ENCODE results near the gene DNASE1L1. TPM values are rescaled to one million over a fixed set of nuclear protein-coding genes. Genes with fewer than 3 reads are reported as not detected.

DNASE1L1 gene
- total and polyA plus RNA-seq, 2 of the 13 experiments (the other 11 are each of a cell fraction or from before 2014, with no cell fraction given) = 4.7 to 12.3 TPM

DNA sequence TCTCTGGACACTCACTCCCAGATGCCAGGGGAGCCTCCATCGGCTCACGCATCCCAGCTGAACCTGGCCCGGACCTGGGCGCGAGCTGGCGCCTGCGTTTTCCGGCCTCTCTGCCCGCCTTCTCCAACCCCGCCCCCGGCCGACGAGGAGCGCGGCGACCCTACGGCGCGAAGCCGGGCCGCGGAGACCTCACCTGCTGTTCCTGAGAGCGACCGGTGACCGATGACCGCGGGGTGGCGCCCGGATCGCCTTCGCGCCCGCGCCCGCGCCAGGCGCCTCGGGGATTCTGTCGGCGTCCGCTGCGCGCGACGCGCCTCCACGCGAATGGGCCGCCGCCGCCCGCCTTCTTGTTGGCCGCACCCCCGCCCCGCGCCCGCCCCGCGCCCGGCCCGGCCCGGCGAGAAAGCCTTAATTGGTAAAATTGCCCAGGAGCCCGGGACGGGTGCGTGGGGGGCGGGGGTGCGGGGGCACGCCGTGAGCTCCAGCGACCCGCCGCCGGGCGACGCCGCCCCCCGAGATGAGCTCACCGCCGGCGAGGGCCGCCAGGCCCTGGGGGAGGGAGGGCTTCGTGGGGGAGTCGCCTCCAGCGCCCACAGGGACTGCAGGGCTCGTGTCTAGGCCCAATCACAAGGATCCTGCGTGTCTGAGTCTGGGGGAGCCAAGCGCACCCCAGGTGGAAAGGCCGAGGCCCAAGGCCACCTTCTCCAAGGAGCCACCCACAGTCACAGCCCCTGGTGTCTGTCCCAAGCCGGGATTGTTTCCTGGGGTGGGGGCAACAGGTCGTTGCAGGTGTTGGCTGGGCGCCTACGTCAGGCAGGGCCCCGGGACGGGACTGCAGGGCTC lies 34.5 kb downstream of the DNASE1L1 start, which contains the start of gene FLNA:
TSS of gene FLNA (minus strand) at position 322 of the 843 bp plus-strand sequence. CDS start 3,389 bp downstream, outside the sequence.
- Histone ChIP-seq H3K4me2 (ENCODE audit: low read depth, low read length) (peak within 1 kb of the TSS; percentile 82), H3K27me3 (ENCODE audit: control insufficient read depth in 1 of 2, insufficient read depth in 2 of 2, low read length in 2 of 2) (no peaks in the 10 kb centered on the region), H3K79me2 (ENCODE audit: insufficient read depth, low read length) (peaks cover 11% of the 10 kb centered on the region), H3K4me3 (replicated peaks in 1 of 3; ENCODE audit: insufficient read depth in 1 of 3, low read depth in 2 of 3, low read length in 3 of 3) (peak within 1 kb of the TSS; percentile 34 to 68 (median 54)), H2AFZ (ENCODE audit: low read length) (no peak within 1 kb of the TSS), H3K36me3 (replicated peaks in 1 of 2; ENCODE audit: control insufficient read depth in 1 of 2, insufficient read depth in 2 of 2, low read length in 2 of 2) (no peaks in the 10 kb centered on the region), H4K20me1 (ENCODE audit: insufficient read depth, low read length) (no peaks in the 10 kb centered on the region), H3K9me3 (ENCODE audit: low read length) (no peaks in the 10 kb centered on the region), H3K9ac (ENCODE audit: insufficient read depth, low read depth, low read length) (peak within 1 kb of the TSS; percentile 54; the same call in 1 of the 2 replicates), H3K4me1 (ENCODE audit: insufficient read depth, low read length) (peaks cover 43% of the 10 kb centered on the region), H3K27ac (ENCODE audit: extremely low read length, insufficient read depth, low read length) (no peak within 1 kb of the TSS)
- ChIA-PET CTCF (ENCODE audit: low intra/inter-chr PET ratio, low total read pairs) (interaction anchor here (3.0 kb wide), 1 partner anchor 161 kb away, joined by 55 read pairs; no protein-coding TSS in a partner anchor), POLR2A (interaction anchor here (0.8 to 2.7 kb wide), 4 partner anchors 9 to 167 kb away, joined by 3 to 16 read pairs (median 10); partner anchors contain the start of genes ATP6AP1 and RPL10)
- WGBS (ENCODE audit: low lambda C conversion rate) = 0% methylated on average over 4 of the region's 95 CpGs
- intact Hi-C loops (cut with micrococcal nuclease; ENCODE audit: unreplicated experiment) (loop anchor here (1.0 kb wide), 1 partner anchor 16 kb away; no protein-coding TSS in a partner anchor), in situ Hi-C loops (cut with HindIII; ENCODE audit: extremely low pct_ligation_motif_present, low pct_unique_long_range_greater_than_20kb) (no loop called here)
- peak; percentile 5; the same call in 2 of the 3 replicates for ATAC-seq
- DNase-seq (ENCODE audit: low spot score) = no peak
- FAIRE-seq = no peak
- no TSS peak for BruUV-seq (replicated peaks)
- TF ChIP-seq GABPB1 (CRISPR knock-in tag; IDR thresholded peaks at IDR 0.05) (0 out of 2 replicates have a peak, but pooled peaks have one; percentile 48), ZNF777 (CRISPR knock-in tag; IDR thresholded peaks at IDR 0.05) (0 out of 2 replicates have a peak, but pooled peaks have one; percentile 7), ZNF292 (CRISPR knock-in tag; IDR thresholded peaks at IDR 0.05; ENCODE audit: borderline replicate concordance, low read depth) (no peak), KDM5B (CRISPR knock-in tag; IDR thresholded peaks at IDR 0.05; ENCODE audit: borderline replicate concordance) (0 out of 2 replicates have a peak, but pooled peaks have one; percentile 27), ZNF768 (CRISPR knock-in tag; IDR thresholded peaks at IDR 0.05) (no peak), MYC (CRISPR knock-in tag; IDR thresholded peaks at IDR 0.05; ENCODE audit: borderline replicate concordance) (peak; percentile 12; the same call in 1 of the 2 replicates), GLI4 (CRISPR knock-in tag; IDR thresholded peaks at IDR 0.05; ENCODE audit: borderline replicate concordance) (no peak), MTF1 (CRISPR knock-in tag; IDR thresholded peaks at IDR 0.05) (no peak), SIN3A (IDR thresholded peaks at IDR 0.05; ENCODE audit: borderline replicate concordance, low read depth, low read length) (no peak), ZNF274 (CRISPR knock-in tag; IDR thresholded peaks at IDR 0.05) (0 out of 2 replicates have a peak, but pooled peaks have one; percentile 13), JDP2 (CRISPR knock-in tag; IDR thresholded peaks at IDR 0.05; ENCODE audit: borderline replicate concordance) (no peak), ZFY (CRISPR knock-in tag; IDR thresholded peaks at IDR 0.05) (peak; percentile 23; the same call in 1 of the 2 replicates), STAG1 (CRISPR knock-in tag; IDR thresholded peaks at IDR 0.05) (peak; percentile 13; the same call in 1 of the 2 replicates), EHMT2 (IDR thresholded peaks at IDR 0.05; ENCODE audit: borderline replicate concordance, low read depth, low read length) (no peak), ZNF367 (CRISPR knock-in tag; IDR thresholded peaks at IDR 0.05; ENCODE audit: borderline replicate concordance) (no peak)
- TF ChIP-seq, protein P1, sequence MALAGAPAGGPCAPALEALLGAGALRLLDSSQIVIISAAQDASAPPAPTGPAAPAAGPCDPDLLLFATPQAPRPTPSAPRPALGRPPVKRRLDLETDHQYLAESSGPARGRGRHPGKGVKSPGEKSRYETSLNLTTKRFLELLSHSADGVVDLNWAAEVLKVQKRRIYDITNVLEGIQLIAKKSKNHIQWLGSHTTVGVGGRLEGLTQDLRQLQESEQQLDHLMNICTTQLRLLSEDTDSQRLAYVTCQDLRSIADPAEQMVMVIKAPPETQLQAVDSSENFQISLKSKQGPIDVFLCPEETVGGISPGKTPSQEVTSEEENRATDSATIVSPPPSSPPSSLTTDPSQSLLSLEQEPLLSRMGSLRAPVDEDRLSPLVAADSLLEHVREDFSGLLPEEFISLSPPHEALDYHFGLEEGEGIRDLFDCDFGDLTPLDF (CRISPR knock-in tag; IDR thresholded peaks at IDR 0.05) = peak; percentile 23; the same call in 1 of the 2 replicates
- TF ChIP-seq, protein P2, sequence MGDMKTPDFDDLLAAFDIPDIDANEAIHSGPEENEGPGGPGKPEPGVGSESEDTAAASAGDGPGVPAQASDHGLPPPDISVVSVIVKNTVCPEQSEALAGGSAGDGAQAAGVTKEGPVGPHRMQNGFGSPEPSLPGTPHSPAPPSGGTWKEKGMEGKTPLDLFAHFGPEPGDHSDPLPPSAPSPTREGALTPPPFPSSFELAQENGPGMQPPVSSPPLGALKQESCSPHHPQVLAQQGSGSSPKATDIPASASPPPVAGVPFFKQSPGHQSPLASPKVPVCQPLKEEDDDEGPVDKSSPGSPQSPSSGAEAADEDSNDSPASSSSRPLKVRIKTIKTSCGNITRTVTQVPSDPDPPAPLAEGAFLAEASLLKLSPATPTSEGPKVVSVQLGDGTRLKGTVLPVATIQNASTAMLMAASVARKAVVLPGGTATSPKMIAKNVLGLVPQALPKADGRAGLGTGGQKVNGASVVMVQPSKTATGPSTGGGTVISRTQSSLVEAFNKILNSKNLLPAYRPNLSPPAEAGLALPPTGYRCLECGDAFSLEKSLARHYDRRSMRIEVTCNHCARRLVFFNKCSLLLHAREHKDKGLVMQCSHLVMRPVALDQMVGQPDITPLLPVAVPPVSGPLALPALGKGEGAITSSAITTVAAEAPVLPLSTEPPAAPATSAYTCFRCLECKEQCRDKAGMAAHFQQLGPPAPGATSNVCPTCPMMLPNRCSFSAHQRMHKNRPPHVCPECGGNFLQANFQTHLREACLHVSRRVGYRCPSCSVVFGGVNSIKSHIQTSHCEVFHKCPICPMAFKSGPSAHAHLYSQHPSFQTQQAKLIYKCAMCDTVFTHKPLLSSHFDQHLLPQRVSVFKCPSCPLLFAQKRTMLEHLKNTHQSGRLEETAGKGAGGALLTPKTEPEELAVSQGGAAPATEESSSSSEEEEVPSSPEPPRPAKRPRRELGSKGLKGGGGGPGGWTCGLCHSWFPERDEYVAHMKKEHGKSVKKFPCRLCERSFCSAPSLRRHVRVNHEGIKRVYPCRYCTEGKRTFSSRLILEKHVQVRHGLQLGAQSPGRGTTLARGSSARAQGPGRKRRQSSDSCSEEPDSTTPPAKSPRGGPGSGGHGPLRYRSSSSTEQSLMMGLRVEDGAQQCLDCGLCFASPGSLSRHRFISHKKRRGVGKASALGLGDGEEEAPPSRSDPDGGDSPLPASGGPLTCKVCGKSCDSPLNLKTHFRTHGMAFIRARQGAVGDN (CRISPR knock-in tag; IDR thresholded peaks at IDR 0.05) = peak; percentile 79

Data from HepG2 (cell line).